Activated T-helper 2 cell treated with anti-CD3 and anti-CD28 coated beads, Interferon-gamma antibody, Interleukin-2, Interleukin-4, amounts not matched to agents 10 μg/mL and 5 μg/mL and 100 μg/mL, durations not matched to agents 14 hours and 24 hours and 36 hours (primary cell): Measurements from ENCODE around the gene G2E3. TPM values are rescaled to one million over a fixed set of nuclear protein-coding genes. Genes with fewer than 3 reads are reported as not detected.
"Not testable (repeated sequence)": the region's sequence is repeated elsewhere in the genome, so short reads cannot be mapped to it uniquely, and the experiment has no call there.

Experiments used
- DNase-seq: peaks from one replicate; pipeline ENCODE4 v3.0.0; 2021; ENCODE audit warnings: low spot score
- H3K27ac Mint-ChIP-seq: one replicate; pipeline ENCODE4 v1.8.0; 2021; ENCODE audit warnings: mixed read lengths
- H3K27me3 Mint-ChIP-seq: one replicate; pipeline ENCODE4 v1.8.0; 2021; ENCODE audit warnings: low read depth, mixed read lengths
- H3K36me3 Mint-ChIP-seq: one replicate; pipeline ENCODE4 v1.8.0; 2021; ENCODE audit warnings: low read depth, mixed read lengths
- H3K4me1 Mint-ChIP-seq: one replicate; pipeline ENCODE4 v1.8.0; 2021; ENCODE audit warnings: low read depth, mixed read lengths
- H3K4me3 Mint-ChIP-seq: one replicate; pipeline ENCODE4 v1.8.0; 2021; ENCODE audit warnings: low read depth, mild to moderate bottlenecking, moderate library complexity, mixed read lengths
- H3K9me3 Mint-ChIP-seq: one replicate; pipeline ENCODE4 v1.8.0; 2021; ENCODE audit warnings: mixed read lengths
- intact Hi-C: fragments of 100-400 bp; cut with micrococcal nuclease; formaldehyde crosslinking; loops from one replicate; pipeline ENCODE4 v1.15.1; 2023
- total RNA-seq: library from RNA; stranded (reverse); gene quantifications from 2 replicates; pipeline ENCODE4 v1.2.3, GENCODE V29; 2022

The G2E3 gene
- total RNA-seq, 1 donor from 2014 or later: 26.4 TPM

DNA sequence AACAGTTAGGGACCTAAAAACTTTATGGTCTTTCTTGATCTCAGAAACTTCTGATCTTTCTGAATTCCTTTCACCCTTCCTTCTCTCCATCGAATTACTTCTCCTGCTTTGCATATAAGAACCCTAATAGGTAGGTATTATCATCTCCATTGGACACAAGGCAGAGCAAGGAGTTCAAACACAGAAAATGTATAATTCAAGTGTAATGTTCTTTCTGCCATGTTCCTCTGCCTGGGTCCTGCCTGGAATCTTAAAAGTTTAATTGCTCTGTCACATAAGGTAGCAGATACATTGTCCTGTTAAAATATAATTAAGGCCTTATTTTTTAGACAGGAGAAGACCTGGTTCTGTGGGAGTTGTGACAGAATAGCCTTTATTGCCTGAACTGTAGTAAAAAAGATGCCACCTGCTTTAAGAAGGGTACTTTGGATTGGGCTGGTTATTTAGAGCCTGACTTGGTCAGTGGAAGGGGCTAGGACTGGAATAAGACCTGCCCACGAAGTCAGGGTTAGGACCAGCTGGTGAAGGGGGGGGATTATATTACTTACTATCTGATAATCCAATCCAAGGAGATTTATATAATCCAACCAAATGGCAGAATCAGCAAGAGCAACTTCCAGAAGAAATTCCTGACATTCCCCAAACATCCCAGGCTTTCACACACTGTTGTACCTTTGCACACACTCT lies 10.4 kb downstream of the G2E3 start:
- no peaks in the 10 kb centered on the region for H3K27me3 Mint-ChIP-seq
- no peaks in the 10 kb centered on the region for H3K9me3 Mint-ChIP-seq
- H3K4me1 Mint-ChIP-seq: peaks cover 62% of the 10 kb centered on the region
- no peak overlapping the region for H3K27ac Mint-ChIP-seq
- DNase-seq: no peak
- intact Hi-C loops: no loop called here
- no peak overlapping the region for H3K4me3 Mint-ChIP-seq
- H3K36me3 Mint-ChIP-seq: peaks cover 32% of the 10 kb centered on the region

DNA sequence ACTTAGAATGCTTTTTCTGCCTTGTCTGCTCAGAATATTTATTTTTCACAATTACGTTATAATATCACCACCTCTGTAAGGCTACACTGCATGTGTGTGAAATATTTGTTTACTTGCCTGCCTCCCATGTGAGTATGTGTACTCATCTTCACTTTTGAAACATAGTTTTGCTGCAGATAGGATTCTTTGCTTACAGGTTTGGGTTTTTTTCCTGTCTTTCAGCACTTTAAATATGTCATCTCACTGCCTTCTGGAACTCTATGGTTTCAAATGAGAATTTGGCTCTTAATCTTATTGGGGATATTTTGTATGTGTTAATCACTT lies 10.9 kb downstream of the G2E3 start:
- intact Hi-C loops: loop anchor here (2.0 kb wide), 1 partner anchor 19 kb away; no protein-coding TSS in a partner anchor
- H3K36me3 Mint-ChIP-seq: peaks cover 31% of the 10 kb centered on the region
- H3K9me3 Mint-ChIP-seq: no peaks in the 10 kb centered on the region
- H3K27me3 Mint-ChIP-seq: no peaks in the 10 kb centered on the region
- H3K27ac Mint-ChIP-seq: no peak overlapping the region
- peaks cover 61% of the 10 kb centered on the region for H3K4me1 Mint-ChIP-seq
- no peak overlapping the region for H3K4me3 Mint-ChIP-seq
- no peak for DNase-seq

DNA sequence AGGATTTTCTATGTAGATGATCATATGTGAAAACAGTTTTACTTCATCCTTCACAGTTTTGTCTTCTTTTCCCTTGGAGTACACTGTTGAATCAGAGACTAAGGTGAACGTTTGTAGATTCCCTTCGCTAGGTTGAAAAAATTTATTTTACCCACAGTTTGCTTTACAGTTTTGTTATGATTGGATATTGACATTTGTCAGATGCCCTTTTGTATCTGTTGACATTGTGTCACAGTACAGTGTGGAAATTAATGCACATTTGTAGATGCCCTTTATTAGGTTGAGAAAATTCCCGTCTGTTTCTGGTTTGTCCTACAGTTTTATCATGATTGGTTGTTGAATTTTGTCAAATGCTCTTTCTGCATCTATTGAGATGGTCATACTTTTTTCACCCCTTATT lies 13.3 kb downstream of the G2E3 start:
- no peaks in the 10 kb centered on the region for H3K27me3 Mint-ChIP-seq
- intact Hi-C loops: no loop called here
- DNase-seq: no peak
- no peak overlapping the region for H3K27ac Mint-ChIP-seq
- peaks cover 30% of the 10 kb centered on the region for H3K36me3 Mint-ChIP-seq
- no peaks in the 10 kb centered on the region for H3K9me3 Mint-ChIP-seq
- no peak overlapping the region for H3K4me3 Mint-ChIP-seq
- H3K4me1 Mint-ChIP-seq: peaks cover 54% of the 10 kb centered on the region

DNA sequence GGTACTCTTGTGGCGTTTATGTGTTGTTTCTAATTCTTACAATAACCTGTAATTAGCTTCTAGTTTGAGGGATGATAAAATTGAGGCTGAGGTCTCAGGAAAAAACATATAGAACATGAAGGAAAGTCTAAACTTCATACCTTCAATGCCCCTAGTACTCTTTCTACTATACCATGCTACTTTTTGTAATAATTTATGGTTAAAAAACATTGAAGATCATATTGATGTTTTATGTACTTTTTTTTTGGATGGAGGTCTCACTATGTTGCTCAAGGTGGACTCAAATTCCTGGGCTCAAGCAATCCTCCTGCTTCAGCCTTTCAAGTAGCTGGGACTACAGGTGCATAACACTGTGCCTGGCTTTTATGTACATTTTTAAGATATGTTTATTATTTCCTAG lies 13.8 kb downstream of the G2E3 start:
- peaks cover 35% of the 10 kb centered on the region for H3K36me3 Mint-ChIP-seq

DNA sequence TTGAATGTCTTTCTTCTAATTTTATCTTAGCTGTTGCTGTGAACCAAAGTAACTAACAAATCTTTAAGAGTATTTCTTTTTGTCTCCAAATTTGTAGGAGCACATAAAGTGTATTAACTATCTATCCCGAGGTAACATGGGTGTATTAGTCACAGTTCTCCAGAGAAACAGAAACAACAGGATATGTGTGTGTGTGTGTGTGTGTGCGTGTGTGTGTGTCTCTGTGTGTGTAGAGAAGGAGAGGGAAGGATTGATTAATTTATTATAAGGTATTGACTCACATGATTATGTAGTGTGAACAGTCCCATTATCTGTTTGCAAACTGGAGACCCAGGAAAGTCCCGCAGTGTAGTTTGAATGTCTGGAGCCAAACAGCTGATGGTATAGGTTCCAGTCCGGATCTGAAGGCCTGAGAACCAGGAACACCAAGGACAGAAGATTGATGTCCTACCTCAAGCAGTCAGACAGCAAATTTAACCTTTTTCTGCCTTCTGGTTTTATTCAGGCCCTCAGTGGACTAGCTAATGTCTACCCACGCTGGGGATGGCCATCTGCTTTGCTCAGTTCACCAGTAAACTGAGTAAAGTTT lies 14.4 kb downstream of the G2E3 start:
- Mint-ChIP-seq H3K4me3 (no peak overlapping the region), H3K27me3 (no peaks in the 10 kb centered on the region), H3K36me3 (peaks cover 39% of the 10 kb centered on the region), H3K9me3 (no peaks in the 10 kb centered on the region), H3K27ac (peak overlapping the region; percentile 0), H3K4me1 (peaks cover 48% of the 10 kb centered on the region)
- intact Hi-C loops: no loop called here
- DNase-seq: no peak

More for the DNA sequence above, 13.8 kb downstream of the G2E3 start:
- Mint-ChIP-seq H3K27ac (no peak overlapping the region), H3K9me3 (no peaks in the 10 kb centered on the region), H3K4me3 (no peak overlapping the region), H3K27me3 (no peaks in the 10 kb centered on the region), H3K4me1 (peaks cover 54% of the 10 kb centered on the region)
- intact Hi-C loops: no loop called here
- DNase-seq: no peak

DNA sequence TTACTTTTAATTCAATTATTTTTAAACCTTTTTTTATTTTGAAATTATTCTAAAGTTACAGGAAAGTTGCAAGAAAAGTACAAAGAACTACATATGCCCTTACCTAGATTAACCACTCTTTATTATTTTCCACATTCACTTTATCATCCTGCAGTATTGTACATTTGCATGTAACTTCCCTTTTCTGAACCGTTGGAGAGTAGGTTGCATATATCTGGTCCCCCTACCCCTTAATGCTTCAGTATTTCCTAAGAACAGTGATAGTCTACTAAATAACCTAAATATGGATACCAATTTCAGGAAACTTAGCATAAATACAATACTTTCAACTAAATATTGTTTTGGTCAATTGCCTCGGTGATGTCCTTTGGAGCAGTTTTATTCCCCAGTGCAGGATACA lies 15.0 kb downstream of the G2E3 start:
- Mint-ChIP-seq H3K4me1 (peaks cover 50% of the 10 kb centered on the region), H3K27ac (no peak overlapping the region), H3K9me3 (no peaks in the 10 kb centered on the region), H3K36me3 (peaks cover 40% of the 10 kb centered on the region), H3K4me3 (no peak overlapping the region), H3K27me3 (no peaks in the 10 kb centered on the region)
- intact Hi-C loops: no loop called here
- no peak for DNase-seq

DNA sequence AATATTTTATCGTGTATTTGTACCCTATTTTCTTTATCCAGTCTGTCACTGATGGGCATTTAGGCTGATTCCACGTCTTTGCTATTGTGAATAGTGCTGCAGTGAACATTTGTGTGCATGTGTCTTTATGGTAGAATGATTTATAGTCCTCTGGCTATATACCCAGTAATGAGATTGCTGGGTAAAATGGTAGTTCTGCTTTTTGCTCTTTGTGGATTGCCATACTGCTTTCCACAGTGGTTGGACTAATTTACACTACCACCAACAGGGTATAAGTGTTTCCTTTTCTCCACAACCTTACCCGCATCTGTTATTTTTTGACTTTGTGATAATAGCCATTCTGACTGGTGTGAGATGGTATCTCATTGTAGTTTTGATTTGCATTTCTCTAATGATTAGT lies 15.8 kb downstream of the G2E3 start:
- Mint-ChIP-seq H3K4me1 (peaks cover 44% of the 10 kb centered on the region), H3K36me3 (peaks cover 37% of the 10 kb centered on the region)
- H3K27ac Mint-ChIP-seq, H3K27me3 Mint-ChIP-seq, intact Hi-C loops, DNase-seq, H3K9me3 Mint-ChIP-seq, H3K4me3 Mint-ChIP-seq: not testable (repeated sequence)

DNA sequence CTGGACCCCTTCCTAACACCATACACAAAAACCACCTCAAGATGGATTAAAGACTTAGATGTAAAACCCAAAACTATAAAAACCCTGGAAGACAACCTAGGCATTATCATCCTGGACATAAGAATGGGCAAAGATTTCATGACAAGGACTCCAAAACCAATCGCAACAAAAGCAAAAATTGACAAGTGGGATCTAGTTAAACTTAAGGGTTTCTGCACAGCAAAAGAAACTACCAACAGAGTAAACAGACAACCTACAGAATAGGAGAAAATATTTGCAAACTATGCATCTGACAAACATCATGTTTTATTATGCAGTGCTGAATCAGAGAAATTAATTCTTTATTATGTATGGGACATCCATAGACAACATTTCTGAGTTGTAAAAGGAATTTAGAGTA lies 17.4 kb downstream of the G2E3 start:
- DNase-seq, H3K9me3 Mint-ChIP-seq, intact Hi-C loops, H3K27ac Mint-ChIP-seq, H3K4me3 Mint-ChIP-seq, H3K27me3 Mint-ChIP-seq: not testable (repeated sequence)
- Mint-ChIP-seq H3K4me1 (peaks cover 29% of the 10 kb centered on the region), H3K36me3 (peaks cover 37% of the 10 kb centered on the region)

DNA sequence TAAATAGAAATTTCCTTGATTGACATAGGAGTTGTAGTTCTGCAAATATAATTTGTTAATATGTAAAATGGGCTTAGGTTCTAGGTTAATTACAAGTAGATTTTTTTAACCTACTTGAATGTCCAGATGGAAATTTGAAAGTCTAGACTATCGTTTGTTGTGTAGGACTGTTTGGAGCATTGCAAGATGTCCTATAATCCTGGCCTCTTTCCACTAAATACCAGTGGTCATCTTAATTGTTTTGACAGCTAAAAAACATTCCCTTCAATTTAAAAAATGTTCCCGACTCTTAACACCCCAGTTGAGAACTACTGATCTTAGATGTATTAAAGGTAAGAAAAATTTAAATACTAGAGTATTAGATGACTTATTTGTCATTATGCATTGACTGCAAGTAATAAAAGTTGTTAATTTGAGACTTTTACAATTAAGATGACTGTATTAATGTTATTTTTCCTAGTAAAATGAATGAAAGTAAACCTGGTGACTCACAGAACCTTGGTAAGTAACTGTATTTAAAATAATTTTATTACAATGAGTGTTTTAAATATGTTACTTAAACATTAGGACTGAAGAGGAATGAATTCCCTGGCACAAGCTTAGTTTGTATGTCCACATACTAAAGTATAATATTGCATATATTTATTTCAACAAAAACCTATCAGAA lies 21.8 kb downstream of the G2E3 start:
- Mint-ChIP-seq H3K4me3 (no peak overlapping the region), H3K9me3 (peaks cover 33% of the 10 kb centered on the region), H3K27ac (no peak overlapping the region), H3K4me1 (peaks cover 17% of the 10 kb centered on the region), H3K36me3 (peaks cover 61% of the 10 kb centered on the region), H3K27me3 (no peaks in the 10 kb centered on the region)
- intact Hi-C loops: no loop called here
- DNase-seq: no peak

DNA sequence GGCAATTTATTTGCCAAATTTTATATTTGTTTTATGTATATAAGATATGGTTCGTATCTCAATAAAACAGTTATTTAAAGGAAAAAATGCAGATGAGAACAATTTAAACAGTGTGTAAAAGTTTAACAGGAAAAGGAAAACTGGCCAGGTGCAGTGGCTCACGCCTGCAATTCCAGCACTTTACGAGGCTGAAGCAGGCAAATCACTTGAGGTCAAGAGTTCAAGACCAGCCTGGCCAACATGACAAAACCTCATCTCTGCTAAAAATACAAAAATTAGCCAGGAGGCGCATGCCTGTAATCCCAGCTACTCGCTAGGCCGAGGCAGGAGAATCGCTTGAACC lies 22.3 kb downstream of the G2E3 start:
- no peak overlapping the region for H3K4me3 Mint-ChIP-seq
- H3K27me3 Mint-ChIP-seq: no peaks in the 10 kb centered on the region
- H3K36me3 Mint-ChIP-seq: peaks cover 61% of the 10 kb centered on the region
- no peak for DNase-seq
- H3K4me1 Mint-ChIP-seq: peaks cover 21% of the 10 kb centered on the region
- H3K27ac Mint-ChIP-seq: no peak overlapping the region
- H3K9me3 Mint-ChIP-seq: peaks cover 36% of the 10 kb centered on the region
- intact Hi-C loops: no loop called here

DNA sequence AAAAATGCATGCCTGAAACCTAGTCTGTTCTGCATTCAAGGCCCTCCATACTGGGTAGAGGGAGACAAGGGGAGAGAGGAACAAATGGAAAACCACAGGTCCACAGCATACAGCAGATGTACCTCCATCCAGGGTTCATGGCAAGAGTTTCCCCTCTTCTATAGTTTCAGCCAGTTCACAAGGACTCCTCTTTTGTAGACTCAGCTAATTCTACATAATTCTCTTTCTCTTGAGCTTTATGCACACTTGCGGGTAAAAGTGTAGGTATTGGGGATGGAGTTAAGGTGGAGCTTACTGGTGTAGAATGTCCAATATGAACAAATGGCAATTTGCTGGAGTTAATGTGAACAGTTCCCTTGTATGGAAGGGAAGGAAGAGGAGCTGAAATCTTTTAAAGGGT lies 23.4 kb downstream of the G2E3 start:
- Mint-ChIP-seq H3K4me3 (no peak overlapping the region), H3K9me3 (peaks cover 36% of the 10 kb centered on the region), H3K27ac (no peak overlapping the region), H3K36me3 (peaks cover 64% of the 10 kb centered on the region), H3K27me3 (no peaks in the 10 kb centered on the region), H3K4me1 (peaks cover 22% of the 10 kb centered on the region)
- DNase-seq: no peak
- intact Hi-C loops: no loop called here

DNA sequence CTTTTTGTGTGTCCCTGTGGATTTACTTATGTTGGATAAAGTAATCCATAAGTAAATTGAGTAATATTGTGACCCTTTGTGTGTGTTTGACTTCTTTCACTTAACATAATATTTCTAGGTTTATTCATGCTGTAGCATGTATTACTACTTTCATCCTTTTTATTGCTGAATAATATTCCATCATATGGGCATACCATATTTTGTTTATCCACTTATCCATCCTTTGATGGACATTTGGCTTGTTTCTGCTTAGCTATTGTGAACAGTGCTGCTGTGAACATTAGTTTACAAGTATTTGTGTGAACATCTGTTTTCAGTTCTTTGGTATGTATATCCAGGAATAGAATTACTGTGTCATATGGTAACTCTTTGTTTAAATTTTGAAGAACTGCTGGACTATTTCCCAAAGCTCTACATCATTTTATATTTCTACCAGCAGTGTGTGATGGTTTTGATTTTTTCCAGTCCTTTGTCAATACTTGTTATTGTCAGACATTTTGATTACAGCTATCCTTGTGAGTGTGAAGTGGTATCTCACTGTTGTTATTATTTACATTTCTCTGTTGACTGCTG lies 25.2 kb downstream of the G2E3 start:
- Mint-ChIP-seq H3K27me3 (no peaks in the 10 kb centered on the region), H3K36me3 (peaks cover 70% of the 10 kb centered on the region), H3K27ac (no peak overlapping the region), H3K9me3 (peaks cover 36% of the 10 kb centered on the region), H3K4me3 (no peak overlapping the region), H3K4me1 (peaks cover 18% of the 10 kb centered on the region)
- intact Hi-C loops: no loop called here
- no peak for DNase-seq

DNA sequence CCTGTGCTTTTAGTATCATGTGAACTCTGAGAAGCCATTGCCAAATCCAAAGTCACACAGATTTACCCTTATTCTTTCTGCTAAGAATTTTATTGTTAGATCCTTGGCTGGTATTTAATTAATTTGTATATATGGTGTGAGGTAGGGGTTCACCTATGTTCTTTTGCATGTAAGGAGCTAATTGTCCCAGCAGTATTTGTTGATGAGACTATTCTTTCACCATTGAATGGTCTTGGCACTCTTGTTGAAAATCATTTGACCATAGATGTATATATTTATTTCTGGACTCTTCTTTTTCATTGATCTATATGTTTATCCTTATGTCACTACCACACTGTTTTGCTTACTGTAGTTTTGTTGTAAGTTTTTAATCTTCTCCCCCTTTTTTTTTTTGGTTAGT lies 26.2 kb downstream of the G2E3 start:
- Mint-ChIP-seq H3K27ac (no peak overlapping the region), H3K4me1 (peaks cover 18% of the 10 kb centered on the region), H3K9me3 (peaks cover 36% of the 10 kb centered on the region), H3K27me3 (no peaks in the 10 kb centered on the region), H3K4me3 (no peak overlapping the region), H3K36me3 (peaks cover 79% of the 10 kb centered on the region)
- intact Hi-C loops: no loop called here
- no peak for DNase-seq
